GM21447 (cell line): ENCODE data around the gene IFNA13.
A peak's percentile ranks its signal among the peaks of the same experiment; 100 is the strongest.

Experiments
- ATAC-seq: cut with Tn5 transposase; IDR thresholded peaks from one replicate; pipeline ENCODE4 v1.9.1; 2021; ENCODE audit not compliant: unreplicated experiment

IFNA13 gene

DNA sequence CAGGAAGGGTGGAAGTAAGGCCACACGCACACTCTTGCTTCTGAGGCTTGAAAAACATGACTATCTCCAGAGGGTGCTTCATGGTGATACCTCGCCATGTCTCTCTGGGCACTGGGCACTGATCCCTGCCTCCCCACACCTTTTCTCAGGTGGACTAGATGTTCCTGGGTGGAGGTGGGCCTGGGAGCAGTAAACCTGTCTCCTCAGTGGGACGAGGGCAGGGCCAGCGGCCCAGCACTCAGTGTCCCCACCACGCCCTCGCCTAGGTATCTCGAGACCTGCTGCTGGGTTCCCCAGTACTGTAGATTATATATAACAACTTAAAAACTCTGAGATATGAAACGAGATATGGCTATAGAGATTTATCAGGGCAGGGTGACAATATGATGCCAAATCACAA is 5.6 kb downstream of the IFNA13 start:
- ATAC-seq, result no peak

DNA sequence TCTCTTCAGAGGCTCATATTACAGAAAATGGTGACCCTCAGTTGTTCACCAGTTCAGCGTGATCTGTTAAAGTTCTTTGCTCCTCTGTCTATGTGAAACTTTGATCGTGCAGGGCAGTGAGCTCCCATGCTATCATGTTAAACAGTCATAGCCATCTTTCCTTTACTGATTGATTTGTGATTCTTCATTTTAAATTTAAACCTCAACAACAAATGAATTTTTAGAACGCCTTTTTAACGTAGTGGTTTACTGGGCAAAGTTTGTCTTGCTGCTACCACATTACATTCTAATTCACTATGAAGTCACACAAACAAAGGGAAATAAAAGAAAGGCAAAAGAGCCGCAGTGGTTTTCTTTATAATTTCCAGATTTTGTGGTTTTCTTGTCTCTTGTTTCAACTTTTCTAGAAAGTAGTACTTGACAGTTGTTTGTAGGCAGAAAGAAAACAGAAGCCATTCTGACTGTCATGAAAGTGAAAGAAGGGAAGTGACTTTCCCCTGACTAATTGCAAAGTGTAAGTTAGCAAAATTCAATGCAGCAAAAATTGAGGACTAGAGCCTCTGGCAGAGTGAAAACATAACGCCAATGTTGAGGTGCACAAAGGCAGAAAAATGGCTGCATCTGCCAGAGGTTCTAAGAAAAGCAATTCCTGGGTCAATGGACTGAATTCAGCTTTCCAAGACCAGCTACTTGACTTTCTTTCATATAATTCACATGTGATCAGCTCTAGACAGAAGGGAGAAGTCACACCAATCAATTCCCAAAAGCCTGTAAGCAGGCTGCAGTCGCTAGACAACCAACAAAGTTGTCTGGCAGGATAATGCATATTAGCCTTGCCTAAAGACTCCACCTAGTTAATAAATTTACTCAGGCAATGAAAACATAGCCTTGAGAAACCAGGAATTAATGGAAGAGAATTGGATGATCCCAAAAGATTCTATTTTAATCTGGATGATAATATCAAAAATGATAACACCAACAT is 10.1 kb downstream of the IFNA13 start:
- peak; percentile 95 for ATAC-seq

DNA sequence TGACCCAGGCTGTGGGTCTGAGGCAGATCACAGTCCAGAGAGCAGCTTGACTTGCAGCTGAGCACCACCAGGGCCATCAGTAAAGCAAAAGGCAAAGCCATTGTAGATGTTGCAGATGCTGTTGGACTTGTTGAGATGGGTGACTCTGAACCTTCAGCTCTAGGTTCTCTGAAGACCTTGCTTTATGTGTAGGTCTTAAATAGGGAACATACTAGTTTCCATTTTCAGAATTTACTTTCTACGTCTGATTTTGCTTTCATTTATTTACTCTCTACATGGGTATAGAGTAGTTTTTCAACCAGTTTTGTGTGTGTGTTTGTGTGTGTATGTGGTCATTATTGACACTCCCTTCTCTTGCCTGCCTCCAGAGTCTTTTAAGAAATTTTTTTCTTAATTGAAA is 17.1 kb downstream of the IFNA13 start, which contains the start of gene IFNA6:
TSS of gene IFNA6 (minus strand) at position 101 of the 400 bp plus-strand sequence. CDS start at position 101, 0 bp downstream.
- ATAC-seq, result no peak

DNA sequence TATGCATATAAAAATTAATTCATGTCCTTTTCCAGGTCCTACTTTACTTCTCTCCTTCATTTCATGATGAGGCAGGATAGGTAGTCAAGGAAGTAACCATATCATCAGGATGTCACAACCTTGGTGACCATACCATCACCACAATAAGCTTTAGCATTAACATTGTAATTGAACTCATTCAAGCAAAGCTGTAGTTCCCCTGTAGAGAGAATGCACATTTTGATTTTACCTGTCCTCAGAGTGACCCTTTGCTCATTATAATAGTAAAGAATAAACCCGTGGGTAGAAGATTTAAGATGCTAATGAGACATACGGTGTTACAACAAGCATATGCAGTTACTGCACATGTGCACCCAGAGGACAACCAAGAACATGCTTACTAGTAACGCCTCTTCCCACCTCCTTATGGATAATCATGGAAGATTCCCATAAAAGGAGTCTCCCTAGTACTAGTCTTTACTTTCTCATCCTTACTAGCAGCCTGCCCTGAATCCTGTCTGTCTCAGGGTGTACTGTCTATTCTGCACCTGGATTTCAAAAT is 19.4 kb downstream of the IFNA13 start:
- no peak for ATAC-seq

DNA sequence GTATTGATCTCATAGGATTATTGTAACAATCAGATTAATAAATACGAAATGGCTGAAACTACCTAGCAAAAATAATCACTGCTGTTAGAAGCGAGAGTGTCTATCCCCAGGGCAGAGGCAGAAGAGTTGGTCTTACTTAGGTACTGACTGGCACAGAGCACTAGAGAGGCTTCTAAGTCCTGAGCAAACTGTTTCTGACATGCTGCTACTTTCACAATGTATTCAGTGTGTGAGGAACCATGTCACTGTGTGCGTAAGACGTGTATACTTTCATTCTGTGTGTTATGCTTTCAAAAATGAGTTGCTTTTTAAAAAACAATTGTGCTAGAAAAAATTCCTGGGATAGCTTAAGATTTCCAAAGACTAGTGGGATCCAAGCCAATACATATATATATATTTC is 27.1 kb downstream of the IFNA13 start:
- no peak for ATAC-seq

DNA sequence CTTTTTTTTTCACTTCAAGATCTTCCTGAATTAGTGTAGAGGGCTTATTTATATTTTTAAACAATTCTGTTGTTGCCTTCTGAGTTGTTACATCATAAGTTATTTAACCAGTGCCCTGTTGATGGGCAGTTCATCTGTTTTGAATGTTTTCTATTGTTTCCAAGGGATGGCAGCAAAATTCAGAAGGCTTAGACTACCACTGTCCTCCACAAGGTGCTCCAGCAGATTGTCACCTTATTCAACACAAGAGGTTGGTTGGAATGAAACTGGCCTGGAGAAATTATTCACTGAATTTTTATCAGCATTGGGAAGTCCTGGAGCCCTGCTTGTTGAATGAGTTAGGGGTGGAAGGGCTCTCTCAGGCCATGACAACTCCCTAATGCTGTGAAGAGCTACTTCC is 31.4 kb downstream of the IFNA13 start:
- ATAC-seq, result no peak

DNA sequence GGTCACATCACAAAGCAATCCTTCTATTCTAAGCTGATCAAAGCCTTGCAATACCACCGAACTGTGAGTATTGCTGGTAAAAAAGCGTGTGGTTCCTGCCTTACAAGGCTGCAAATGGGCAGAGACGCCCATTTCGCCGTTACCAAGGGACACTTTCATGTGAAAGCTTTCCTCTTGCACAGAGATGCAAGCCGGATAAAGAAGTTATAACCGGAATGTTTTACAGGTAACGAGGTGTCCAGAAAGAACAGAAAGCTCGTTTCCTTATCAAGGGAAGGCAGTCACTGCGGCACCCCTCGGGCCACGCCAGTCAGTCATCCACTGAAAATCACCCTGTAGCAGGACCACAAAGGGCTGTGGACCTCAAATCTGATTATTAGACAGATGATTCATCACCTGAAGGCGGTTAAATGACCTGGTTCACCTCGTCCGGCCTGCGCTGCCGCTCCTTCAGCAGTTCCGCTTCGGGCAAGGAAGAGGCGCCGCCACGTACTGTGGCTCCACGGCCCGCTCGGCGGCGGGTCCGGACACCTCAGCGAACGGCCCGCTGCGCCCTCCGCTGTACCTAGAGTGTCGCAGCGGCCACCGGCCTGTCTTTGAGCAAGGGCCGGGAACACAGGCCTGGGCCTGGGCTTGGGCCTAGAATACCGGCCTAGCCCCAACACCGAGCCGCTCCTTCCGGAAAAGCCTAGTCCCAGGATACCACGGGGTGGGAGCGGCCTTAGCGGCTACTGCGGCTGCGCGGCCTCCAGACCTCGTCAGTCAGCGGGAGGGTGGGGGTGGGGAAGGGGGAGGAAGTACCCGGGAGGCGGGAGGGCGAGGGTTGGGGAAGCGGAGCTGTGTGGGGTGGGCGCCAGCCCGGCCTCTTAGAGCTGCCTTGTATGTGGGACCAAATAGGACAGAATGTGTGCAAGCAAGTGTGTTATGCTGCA is 32.9 kb downstream of the IFNA13 start, which contains the start of gene KLHL9:
TSS of gene KLHL9 (minus strand) at position 704 of the 932 bp plus-strand sequence. CDS start at position 159, 545 bp downstream.
- ATAC-seq, result peak; percentile 89

DNA sequence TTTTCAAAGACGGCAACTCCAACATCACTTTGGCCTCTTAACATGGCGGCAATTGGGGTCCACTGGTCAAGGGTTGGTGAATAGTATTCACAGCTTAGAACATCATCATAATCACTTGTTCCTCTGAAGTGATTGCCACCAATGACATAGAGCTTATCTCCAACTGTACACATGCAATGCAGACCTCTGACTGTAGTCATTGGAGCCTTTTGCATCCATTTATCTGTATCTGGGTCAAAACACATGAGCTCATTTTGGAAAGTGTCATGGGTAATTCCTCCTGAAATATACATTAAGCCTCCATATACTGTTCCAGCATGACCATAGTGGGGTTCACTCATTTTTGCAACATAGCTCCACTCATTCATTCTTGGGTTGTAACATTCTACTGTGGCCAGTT is 34.6 kb downstream of the IFNA13 start:
- no peak for ATAC-seq

DNA sequence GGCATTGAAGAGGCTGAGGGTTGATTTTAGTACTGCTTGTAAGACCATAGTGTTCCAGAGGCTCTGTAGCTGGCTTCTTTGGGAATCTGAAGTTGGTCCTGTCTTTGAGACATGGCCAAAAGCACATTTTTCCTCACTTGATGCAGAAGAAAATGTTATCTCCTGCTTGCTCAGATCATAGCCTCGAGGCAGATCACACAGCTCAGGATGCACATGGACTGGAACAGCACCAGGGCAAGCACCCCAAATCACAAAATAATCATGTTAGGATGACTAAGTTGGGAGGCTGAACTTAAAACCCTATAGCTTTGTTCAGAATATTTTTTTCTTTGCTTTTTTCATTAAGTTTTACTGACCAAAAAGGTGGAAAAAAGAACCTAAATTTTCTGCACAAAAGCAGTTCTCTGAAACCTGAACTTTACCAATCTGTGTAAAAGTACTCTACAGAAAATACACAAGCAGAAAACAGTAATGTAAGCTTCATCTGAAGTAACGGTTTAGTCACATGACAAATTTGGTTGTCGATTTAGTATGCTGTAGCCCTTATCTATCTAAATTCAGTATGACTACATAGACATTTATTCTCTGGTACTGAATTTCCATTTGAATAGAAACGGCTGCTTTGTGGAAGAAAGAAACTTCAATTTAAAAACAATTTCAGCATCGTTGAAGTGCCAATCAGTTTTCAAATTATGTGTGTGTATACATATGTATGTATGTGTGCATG is 36.0 kb downstream of the IFNA13 start:
- ATAC-seq, result no peak

DNA sequence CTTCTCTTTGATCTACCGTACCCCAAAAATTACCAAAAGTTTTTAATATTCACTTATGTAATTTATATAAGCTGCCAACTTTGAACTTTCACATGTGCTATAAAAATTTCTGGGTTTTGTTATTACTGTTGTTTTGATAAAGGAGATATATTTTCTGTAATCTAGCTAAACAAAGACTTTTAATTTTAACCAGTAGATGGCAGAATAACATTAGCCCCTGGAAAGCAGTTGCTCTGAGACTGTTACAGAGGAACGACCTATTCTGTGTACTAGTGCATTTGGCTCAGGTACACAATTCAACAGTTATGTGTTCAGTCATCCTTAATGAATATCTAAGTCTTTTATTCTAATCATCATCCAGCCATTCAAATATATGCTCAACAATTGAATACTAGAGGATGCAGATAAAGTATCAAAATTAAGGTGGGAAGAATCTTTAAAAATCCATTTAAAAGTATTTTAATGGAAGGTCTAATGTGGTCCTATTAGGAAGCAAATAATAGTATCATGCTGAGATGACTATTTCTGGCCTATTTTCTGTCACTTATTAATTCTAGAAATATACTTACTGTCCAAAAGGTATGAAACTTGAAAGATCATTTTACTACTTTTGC is 41.2 kb downstream of the IFNA13 start:
- peak; percentile 80 for ATAC-seq

DNA sequence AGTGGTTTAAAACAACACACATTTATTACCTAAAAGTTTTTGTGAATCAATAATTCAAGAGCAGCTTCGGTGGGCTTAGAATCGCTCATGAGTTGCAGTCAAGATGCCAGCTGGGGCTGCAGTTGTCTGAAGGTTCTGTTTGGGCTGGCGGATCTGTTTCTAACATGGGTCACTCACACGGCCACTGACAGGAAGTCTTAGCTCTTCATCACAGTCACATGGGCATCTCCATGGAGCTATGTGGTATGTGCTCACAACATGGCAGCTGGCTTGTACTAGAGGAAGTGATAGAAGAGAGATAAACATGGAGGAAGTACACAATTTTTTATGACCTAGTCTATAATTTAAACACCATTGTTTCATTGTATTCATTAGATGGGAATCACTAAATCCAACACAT is 43.8 kb downstream of the IFNA13 start:
- ATAC-seq, result no peak

DNA sequence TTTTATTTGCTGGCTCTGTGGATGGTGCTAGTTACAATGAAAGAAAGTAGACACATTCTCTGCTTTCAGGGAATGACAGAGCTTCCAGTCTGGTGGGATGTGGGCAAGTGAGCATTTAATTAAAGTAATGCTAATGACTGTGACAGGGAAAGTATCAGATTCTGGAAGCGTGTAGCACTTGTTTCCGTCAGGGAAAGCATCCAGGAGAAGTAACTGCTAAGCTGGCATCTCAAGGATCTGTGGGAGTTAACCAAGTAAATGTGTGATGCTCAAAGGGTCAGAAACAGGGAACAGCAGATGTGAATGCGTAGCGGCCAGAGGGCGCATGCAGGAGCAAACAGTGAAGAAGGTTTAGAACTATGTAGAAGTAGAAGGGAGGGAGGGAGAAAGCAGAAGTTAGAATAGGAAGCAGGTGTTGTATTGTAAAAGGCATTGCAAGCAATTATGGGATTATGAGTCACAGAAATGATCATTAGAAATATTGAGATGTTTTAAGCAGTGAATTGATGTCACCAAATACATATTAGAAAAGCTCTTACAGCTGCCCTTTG is 44.9 kb downstream of the IFNA13 start:
- no peak for ATAC-seq

DNA sequence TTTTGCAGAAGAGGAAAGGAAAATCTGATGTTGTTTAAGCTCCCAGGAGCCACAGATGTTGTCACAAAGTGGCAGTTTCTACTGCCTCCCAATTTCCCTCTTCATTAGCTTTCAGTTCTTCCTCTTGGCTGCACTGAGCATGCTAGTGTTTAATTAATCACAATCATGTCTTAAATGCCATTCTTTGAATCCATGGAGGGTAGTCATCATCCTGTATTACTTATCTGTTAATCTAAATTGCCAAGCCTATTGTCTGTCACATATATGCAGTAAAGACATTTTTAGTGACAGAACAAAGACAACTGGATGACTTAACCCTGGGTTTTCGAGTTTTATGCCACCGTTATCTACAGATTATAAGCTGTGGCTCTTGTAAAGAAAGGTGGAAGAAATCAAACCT is 47.4 kb downstream of the IFNA13 start:
- ATAC-seq, result no peak

DNA sequence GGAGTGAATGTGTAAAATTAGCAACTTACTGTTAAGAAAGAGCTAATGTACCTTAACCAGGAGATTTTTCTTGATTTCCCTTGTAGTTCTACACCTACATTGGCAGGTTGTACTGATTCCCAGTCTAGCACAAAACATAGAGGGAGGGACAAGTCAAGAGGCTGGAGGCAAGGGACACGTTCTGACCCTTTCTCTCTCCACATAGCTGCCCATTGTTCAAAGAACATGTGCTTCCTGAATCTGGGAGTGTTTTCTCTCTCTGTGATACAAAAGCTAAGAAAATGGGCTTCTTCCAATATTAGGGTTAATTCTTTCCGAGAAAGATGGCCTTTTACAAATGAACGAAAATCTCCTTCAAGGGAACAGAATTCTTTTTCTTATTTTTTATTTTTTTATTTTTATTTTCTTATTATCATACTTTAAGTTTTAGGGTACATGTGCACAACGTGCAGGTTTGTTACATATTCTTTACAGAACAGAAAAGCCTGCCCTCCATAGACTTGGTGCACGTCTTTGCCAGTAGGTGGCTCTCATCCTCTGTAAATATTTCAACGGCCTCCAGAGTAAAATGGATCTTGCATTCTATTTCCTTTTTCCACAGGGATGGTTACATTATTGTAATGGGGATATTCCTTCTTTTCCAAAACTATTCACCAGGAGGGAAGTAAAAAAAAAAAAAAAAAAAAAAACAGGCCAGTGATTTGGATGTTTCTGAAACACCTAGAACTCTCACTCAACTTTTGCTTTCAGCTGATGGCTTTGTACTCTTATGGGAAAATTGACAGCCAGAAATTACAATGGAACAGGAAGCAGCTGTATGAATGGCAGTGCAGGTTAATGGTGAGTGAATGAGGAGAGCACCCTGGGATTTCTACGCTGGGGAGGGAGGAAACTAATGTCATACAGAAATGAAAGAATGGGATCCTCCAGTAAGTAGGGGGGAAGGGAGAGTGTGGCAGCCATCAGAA is 49.6 kb downstream of the IFNA13 start:
- ATAC-seq, result peak; percentile 81
